Neural progenitor cell (in vitro differentiated cells): ENCODE results near the gene BUD13. TPM values are rescaled to one million over a fixed set of nuclear protein-coding genes. Genes with fewer than 3 reads are reported as not detected.
"Not testable (repeated sequence)": the region's sequence is repeated elsewhere in the genome, so short reads cannot be mapped to it uniquely, and the experiment has no call there.

Experiments used
- DNase-seq: peaks from one replicate; pipeline ENCODE4 v3.0.0-alpha.2; 2016; ENCODE audit warnings: low spot score
- H2AFZ ChIP-seq: fragments of 200-600 bp; sonication (generic); replicated peaks from 2 replicates; pipeline ENCODE4 v1.6.1; 2016; ENCODE audit warnings: antibody characterized with exemption
- H3F3A ChIP-seq: fragments of 200-600 bp; sonication (generic); 2 replicates; pipeline ENCODE4 v1.6.1; 2016; ENCODE audit warnings: antibody characterized with exemption, low read depth
- H3K27ac ChIP-seq: fragments of 200-600 bp; sonication (generic); 2 replicates; pipeline ENCODE4 v1.5.1; 2016; ENCODE audit warnings: mild to moderate bottlenecking
- H3K27me3 ChIP-seq: fragments of 200-600 bp; sonication (generic); 2 replicates; pipeline ENCODE4 v1.6.1; 2016; ENCODE audit warnings: mild to moderate bottlenecking, moderate library complexity
- H3K36me3 ChIP-seq: fragments of 200-600 bp; sonication (generic); 2 replicates; pipeline ENCODE4 v1.5.1; 2016
- H3K4me1 ChIP-seq: fragments of 200-600 bp; sonication (generic); 2 replicates; pipeline ENCODE4 v1.6.1; 2016; ENCODE audit warnings: mixed run types
- H3K4me2 ChIP-seq: fragments of 200-600 bp; sonication (generic); 2 replicates; pipeline ENCODE4 v1.6.1; 2016
- H3K4me3 ChIP-seq: fragments of 200-600 bp; sonication (generic); 2 replicates; pipeline ENCODE4 v1.5.1; 2016
- H3K79me2 ChIP-seq: fragments of 200-600 bp; sonication (generic); 2 replicates; pipeline ENCODE4 v1.6.1; 2016; ENCODE audit warnings: low read depth
- H3K9ac ChIP-seq: fragments of 200-600 bp; sonication (generic); 2 replicates; pipeline ENCODE4 v1.6.1; 2016
- H3K9me3 ChIP-seq: fragments of 200-600 bp; sonication (generic); 2 replicates; pipeline ENCODE4 v1.5.1; 2016; ENCODE audit warnings: low read depth
- H4K20me1 ChIP-seq: fragments of 200-600 bp; sonication (generic); 2 replicates; pipeline ENCODE4 v1.6.1; 2016; ENCODE audit warnings: low read depth
- H3K27ac Mint-ChIP-seq: 3 replicates; pipeline ENCODE4 v1.8.0; 2021; ENCODE audit warnings: mixed read lengths
- H3K27me3 Mint-ChIP-seq: 2 replicates; pipeline ENCODE4 v1.8.0; 2022; ENCODE audit warnings: low read depth, mild to moderate bottlenecking, inconsistent platforms, moderate library complexity, mixed read lengths; ENCODE audit not compliant: insufficient read depth
- H3K36me3 Mint-ChIP-seq: 3 replicates; pipeline ENCODE4 v1.8.0; 2021; ENCODE audit warnings: mixed read lengths
- H3K4me1 Mint-ChIP-seq: 3 replicates; pipeline ENCODE4 v1.8.0; 2021; ENCODE audit warnings: mixed read lengths
- H3K4me3 Mint-ChIP-seq: 3 replicates; pipeline ENCODE4 v1.8.0; 2021; ENCODE audit warnings: mild to moderate bottlenecking, moderate library complexity, mixed read lengths
- H3K9me3 Mint-ChIP-seq: 3 replicates; pipeline ENCODE4 v1.8.0; 2020; ENCODE audit warnings: mixed read lengths
- CTCF ChIP-seq: fragments of 200-600 bp; sonication (generic); IDR thresholded peaks from 2 replicates; pipeline ENCODE4 v1.5.1; 2017; ENCODE audit warnings: antibody characterized with exemption, mild to moderate bottlenecking
- EZH2 ChIP-seq: fragments of 200-600 bp; sonication (generic); IDR thresholded peaks from 2 replicates; pipeline ENCODE4 v1.6.1; 2017; ENCODE audit warnings: antibody characterized with exemption, mild to moderate bottlenecking, moderate library complexity
- EZH2phosphoT487 ChIP-seq: fragments of 200-600 bp; sonication (generic); IDR thresholded peaks from 2 replicates; pipeline ENCODE4 v1.6.1; 2017; ENCODE audit warnings: antibody characterized with exemption
- total RNA-seq: library from RNA; depleted of rRNA; stranded (reverse); fragments of >200 nt; gene quantifications from 2 replicates; pipeline ENCODE4 v1.2.3, GENCODE V29; 2015; ENCODE audit warnings: low replicate concordance

BUD13 gene
- total RNA-seq, 1 donor from 2014 or later, result 31.5 TPM

- no peak for DNase-seq
- no peak overlapping the region for H3K4me2 ChIP-seq
- H3K4me1 ChIP-seq, result no peaks in the 10 kb centered on the region
- no peaks in the 10 kb centered on the region for H4K20me1 ChIP-seq
- H3K4me3 ChIP-seq, result no peak overlapping the region
- H3K9me3 Mint-ChIP-seq, result no peaks in the 10 kb centered on the region
- no peaks in the 10 kb centered on the region for H3K4me1 Mint-ChIP-seq
- no peak overlapping the region for H3K9ac ChIP-seq
- H3K79me2 ChIP-seq, result no peaks in the 10 kb centered on the region
- no peaks in the 10 kb centered on the region for H3K27me3 ChIP-seq
- TF ChIP-seq EZH2phosphoT487, result no peak
- TF ChIP-seq CTCF, result no peak
- TF ChIP-seq EZH2, result no peak
- no peaks in the 10 kb centered on the region for H3K9me3 ChIP-seq
- H3K36me3 Mint-ChIP-seq, result no peaks in the 10 kb centered on the region
- H3F3A ChIP-seq, result no peaks in the 10 kb centered on the region
- peaks cover 8% of the 10 kb centered on the region for H3K27me3 Mint-ChIP-seq
- no peak overlapping the region for H3K27ac Mint-ChIP-seq
- no peak overlapping the region for H3K4me3 Mint-ChIP-seq
- no peak overlapping the region for H2AFZ ChIP-seq
- no peak overlapping the region for H3K27ac ChIP-seq
- H3K36me3 ChIP-seq, result no peaks in the 10 kb centered on the region
Measured at GRCh38 chr11:116808262-116809175, 35.7 kb upstream of the BUD13 start.

- H3K27ac Mint-ChIP-seq, result no peak overlapping the region
- H3K9me3 Mint-ChIP-seq, result no peaks in the 10 kb centered on the region
- Histone ChIP-seq H3K4me2 (no peak overlapping the region), H3K27ac (no peak overlapping the region), H3K36me3 (no peaks in the 10 kb centered on the region), H3K9ac (no peak overlapping the region), H3K27me3 (no peaks in the 10 kb centered on the region), H3F3A (no peaks in the 10 kb centered on the region), H3K4me1 (no peaks in the 10 kb centered on the region), H2AFZ (no peak overlapping the region), H3K4me3 (no peak overlapping the region), H3K9me3 (no peaks in the 10 kb centered on the region), H4K20me1 (no peaks in the 10 kb centered on the region), H3K79me2 (no peaks in the 10 kb centered on the region)
- H3K4me1 Mint-ChIP-seq, result no peaks in the 10 kb centered on the region
- H3K4me3 Mint-ChIP-seq, result no peak overlapping the region
- TF ChIP-seq EZH2phosphoT487 (no peak), EZH2 (no peak), CTCF (no peak)
- H3K27me3 Mint-ChIP-seq, result peaks cover 8% of the 10 kb centered on the region
- no peak for DNase-seq
- no peaks in the 10 kb centered on the region for H3K36me3 Mint-ChIP-seq
Measured at GRCh38 chr11:116807601-116808261, 34.9 kb upstream of the BUD13 start.

- Histone ChIP-seq H3K4me2 (no peak overlapping the region), H3K4me3 (no peak overlapping the region)
Measured at GRCh38 chr11:116804001-116804400, 31.2 kb upstream of the BUD13 start.

GRCh38 chr11:116801662-116802061, 28.9 kb upstream of the BUD13 start:
- not testable (repeated sequence) for H3K36me3 Mint-ChIP-seq, H3K27me3 Mint-ChIP-seq, H3K4me3 Mint-ChIP-seq, H3K9me3 Mint-ChIP-seq, H3K36me3 ChIP-seq, H3K4me2 ChIP-seq, H3K79me2 ChIP-seq, H3K27ac ChIP-seq, H3K27me3 ChIP-seq, H2AFZ ChIP-seq, H4K20me1 ChIP-seq, H3K4me3 ChIP-seq, H3K4me1 ChIP-seq, H3K27ac Mint-ChIP-seq, H3K4me1 Mint-ChIP-seq, H3F3A ChIP-seq, H3K9ac ChIP-seq, H3K9me3 ChIP-seq, DNase-seq

More at GRCh38 chr11:116804001-116804400, 31.2 kb upstream of the BUD13 start:
- Mint-ChIP-seq H3K9me3 (no peaks in the 10 kb centered on the region), H3K4me1 (no peaks in the 10 kb centered on the region), H3K36me3 (no peaks in the 10 kb centered on the region), H3K27me3 (peaks cover 6% of the 10 kb centered on the region), H3K4me3 (no peak overlapping the region), H3K27ac (no peak overlapping the region)
- no peak for TF ChIP-seq EZH2phosphoT487
- H2AFZ ChIP-seq, result no peak overlapping the region
- no peak for DNase-seq
- no peaks in the 10 kb centered on the region for H3K79me2 ChIP-seq
- no peaks in the 10 kb centered on the region for H3K36me3 ChIP-seq
- H3K27me3 ChIP-seq, result no peaks in the 10 kb centered on the region
- no peak overlapping the region for H3K9ac ChIP-seq
- no peaks in the 10 kb centered on the region for H3F3A ChIP-seq
- no peaks in the 10 kb centered on the region for H3K4me1 ChIP-seq
- H3K9me3 ChIP-seq, result no peaks in the 10 kb centered on the region
- no peak overlapping the region for H3K27ac ChIP-seq
- no peaks in the 10 kb centered on the region for H4K20me1 ChIP-seq
